ENCODE measurements around the gene KLF7. TPM values are rescaled to one million over a fixed set of nuclear protein-coding genes. Genes with fewer than 3 reads are reported as not detected.

The KLF7 gene
- total RNA-seq, 1 donor from 2014 or later: 5.2 TPM

DNA sequence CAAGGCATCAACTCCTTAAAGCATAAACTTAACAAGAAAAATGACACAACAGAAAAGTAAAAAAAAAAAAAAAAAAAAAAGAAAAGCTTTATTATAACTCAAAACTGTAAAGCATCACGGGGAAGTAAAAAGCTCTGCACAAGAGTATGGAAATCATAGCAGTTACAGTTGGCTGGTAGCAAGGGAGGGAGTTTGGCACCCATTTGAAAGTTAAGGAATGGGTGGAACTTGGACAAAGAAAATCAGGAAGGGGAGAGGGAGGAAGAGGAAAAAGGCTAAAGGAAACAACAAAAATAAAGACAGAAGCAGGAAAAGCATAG lies 8.6 kb downstream of the KLF7 start:
- H3F3A ChIP-seq (ENCODE audit: low read depth): peaks cover 15% of the 10 kb centered on the region

GRCh38 chr2:207156451-207157161 lies 9.1 kb downstream of the KLF7 start:
- Mint-ChIP-seq H3K9me3 (no peaks in the 10 kb centered on the region), H3K36me3 (no peaks in the 10 kb centered on the region), H3K4me1 (peaks cover 67% of the 10 kb centered on the region), H3K27me3 (ENCODE audit: insufficient read depth, low read depth) (peaks cover 4% of the 10 kb centered on the region), H3K27ac (no peak overlapping the region), H3K4me3 (no peak overlapping the region)
- DNase-seq (ENCODE audit: low spot score): no peak
- Histone ChIP-seq H3F3A (ENCODE audit: low read depth) (peaks cover 15% of the 10 kb centered on the region), H3K9me3 (ENCODE audit: low read depth) (no peaks in the 10 kb centered on the region), H2AFZ (replicated peaks) (no peak overlapping the region), H3K9ac (no peak overlapping the region), H4K20me1 (ENCODE audit: low read depth) (peaks cover 13% of the 10 kb centered on the region), H3K36me3 (no peaks in the 10 kb centered on the region), H3K27me3 (no peaks in the 10 kb centered on the region), H3K4me1 (peaks cover 53% of the 10 kb centered on the region), H3K79me2 (ENCODE audit: low read depth) (peaks cover 54% of the 10 kb centered on the region), H3K4me2 (no peak overlapping the region), H3K4me3 (no peak overlapping the region), H3K27ac (no peak overlapping the region)
- TF ChIP-seq EZH2 (IDR thresholded peaks at IDR 0.05) (no peak), CTCF (IDR thresholded peaks at IDR 0.05) (no peak), EZH2phosphoT487 (IDR thresholded peaks at IDR 0.05) (no peak)

More for the DNA sequence above, 8.6 kb downstream of the KLF7 start:
- H3K9me3 ChIP-seq (ENCODE audit: low read depth): no peaks in the 10 kb centered on the region
- H3K4me3 ChIP-seq: no peak overlapping the region
- H3K27me3 ChIP-seq: no peaks in the 10 kb centered on the region
- H3K27ac Mint-ChIP-seq: no peak overlapping the region
- peaks cover 13% of the 10 kb centered on the region for H4K20me1 ChIP-seq (ENCODE audit: low read depth)
- peaks cover 54% of the 10 kb centered on the region for H3K79me2 ChIP-seq (ENCODE audit: low read depth)
- H3K4me3 Mint-ChIP-seq: no peak overlapping the region
- H2AFZ ChIP-seq (replicated peaks): no peak overlapping the region
- no peak overlapping the region for H3K4me2 ChIP-seq
- peaks cover 47% of the 10 kb centered on the region for H3K4me1 ChIP-seq
- no peak overlapping the region for H3K27ac ChIP-seq
- no peaks in the 10 kb centered on the region for H3K36me3 ChIP-seq
- H3K9ac ChIP-seq: no peak overlapping the region
- H3K36me3 Mint-ChIP-seq: no peaks in the 10 kb centered on the region
- DNase-seq (ENCODE audit: low spot score): no peak
- no peaks in the 10 kb centered on the region for H3K9me3 Mint-ChIP-seq
- TF ChIP-seq CTCF (IDR thresholded peaks at IDR 0.05): no peak
- TF ChIP-seq EZH2phosphoT487 (IDR thresholded peaks at IDR 0.05): no peak
- H3K4me1 Mint-ChIP-seq: peaks cover 64% of the 10 kb centered on the region
- peaks cover 4% of the 10 kb centered on the region for H3K27me3 Mint-ChIP-seq (ENCODE audit: insufficient read depth, low read depth)

DNA sequence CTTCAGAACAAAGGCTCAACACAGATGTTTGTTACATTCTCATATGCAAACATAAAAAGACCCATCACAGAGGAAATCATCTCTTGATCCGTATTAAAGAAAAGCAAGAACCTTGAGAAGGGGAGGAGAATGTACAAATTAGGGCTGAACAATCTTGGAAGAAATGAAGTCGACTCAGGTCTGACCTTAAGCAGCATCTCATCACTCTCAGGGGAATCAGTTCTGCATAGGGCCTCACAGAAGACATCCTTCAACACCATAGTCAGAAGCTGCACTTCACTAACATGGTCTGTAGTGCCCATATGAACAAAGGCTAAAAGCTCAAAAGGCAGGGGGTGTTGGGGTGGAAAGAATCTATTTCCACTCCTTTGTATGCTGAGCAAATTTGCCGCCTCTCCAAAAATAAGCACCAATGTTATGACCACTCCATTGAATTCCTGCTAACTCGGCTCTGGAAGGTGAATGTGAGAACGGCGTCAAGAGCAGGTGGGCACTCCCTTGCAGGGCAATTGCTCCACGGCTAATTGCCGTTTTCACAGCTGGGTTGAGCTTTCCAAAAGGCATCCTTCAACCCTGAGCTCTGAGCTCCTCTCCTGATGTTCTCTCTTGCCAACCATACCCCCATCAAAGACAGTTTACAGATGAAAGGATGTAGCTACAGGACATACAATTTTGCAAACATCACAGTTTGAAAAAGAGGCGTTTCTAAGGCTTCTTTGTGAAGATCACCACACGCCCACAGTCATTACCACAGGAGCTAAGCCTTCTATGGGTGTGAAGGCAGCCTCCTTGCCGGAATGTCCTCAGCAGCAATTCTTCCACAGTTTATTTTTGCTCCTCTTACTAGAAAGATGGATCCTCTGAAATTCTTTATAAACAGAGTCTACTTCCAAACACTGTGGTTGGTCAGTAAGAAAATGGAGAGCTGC lies 10.0 kb downstream of the KLF7 start:
- no peak overlapping the region for H3K4me3 ChIP-seq
- peaks cover 58% of the 10 kb centered on the region for H3K79me2 ChIP-seq (ENCODE audit: low read depth)
- no peak for TF ChIP-seq EZH2 (IDR thresholded peaks at IDR 0.05)
- TF ChIP-seq EZH2phosphoT487 (IDR thresholded peaks at IDR 0.05): no peak
- no peaks in the 10 kb centered on the region for H3K9me3 ChIP-seq (ENCODE audit: low read depth)
- no peaks in the 10 kb centered on the region for H3K36me3 Mint-ChIP-seq
- DNase-seq (ENCODE audit: low spot score): no peak
- H3K27me3 ChIP-seq: no peaks in the 10 kb centered on the region
- peaks cover 15% of the 10 kb centered on the region for H3F3A ChIP-seq (ENCODE audit: low read depth)
- no peak overlapping the region for H3K27ac ChIP-seq
- H3K36me3 ChIP-seq: no peaks in the 10 kb centered on the region
- no peaks in the 10 kb centered on the region for H3K9me3 Mint-ChIP-seq
- H3K4me1 Mint-ChIP-seq: peaks cover 64% of the 10 kb centered on the region
- peaks cover 58% of the 10 kb centered on the region for H3K4me1 ChIP-seq
- peaks cover 6% of the 10 kb centered on the region for H4K20me1 ChIP-seq (ENCODE audit: low read depth)
- no peak overlapping the region for H3K4me2 ChIP-seq
- no peak overlapping the region for H2AFZ ChIP-seq (replicated peaks)
- H3K27ac Mint-ChIP-seq: no peak overlapping the region
- H3K4me3 Mint-ChIP-seq: no peak overlapping the region
- H3K27me3 Mint-ChIP-seq (ENCODE audit: insufficient read depth, low read depth): peaks cover 4% of the 10 kb centered on the region
- no peak overlapping the region for H3K9ac ChIP-seq

Data from neural progenitor cell (in vitro differentiated cells).